ENCODE measurements around the gene EHD2.
"Not testable (repeated sequence)": the region's sequence is repeated elsewhere in the genome, so short reads cannot be mapped to it uniquely, and the experiment has no call there.

EHD2 gene

DNA sequence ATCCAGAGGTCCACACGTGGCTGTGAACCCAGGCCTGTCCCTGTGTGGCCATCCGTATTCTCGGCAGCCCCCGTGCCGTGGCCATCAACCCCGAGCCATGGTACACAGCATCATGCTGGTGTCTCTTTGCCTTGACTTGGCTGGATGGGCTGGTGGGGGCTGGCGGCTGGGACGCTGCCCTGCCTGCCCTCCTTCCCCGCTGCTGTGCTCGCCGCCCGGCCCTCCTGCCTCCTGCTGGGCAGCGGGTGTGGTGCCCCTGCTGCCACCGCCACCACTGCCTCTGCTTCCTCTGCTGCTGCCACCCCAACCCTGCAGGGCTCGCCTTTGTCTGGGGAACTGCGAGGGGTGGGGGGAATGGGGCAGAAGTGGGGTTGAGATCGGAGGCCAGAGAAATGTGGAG is 19.7 kb upstream of the EHD2 start:
- DNase-seq, result no peak

GRCh38 chr19:47693903-47694302 is 19.3 kb upstream of the EHD2 start:
- DNase-seq, result no peak

- no peak for DNase-seq
Measured at GRCh38 chr19:47694466-47695273, 18.6 kb upstream of the EHD2 start.

GRCh38 chr19:47695533-47696262 is 17.5 kb upstream of the EHD2 start:
- DNase-seq, result no peak

- DNase-seq, result no peak
Measured at GRCh38 chr19:47696635-47697034, 16.6 kb upstream of the EHD2 start.

- peak; percentile 66 for DNase-seq
Measured at GRCh38 chr19:47697863-47698609, 15.2 kb upstream of the EHD2 start.

DNA sequence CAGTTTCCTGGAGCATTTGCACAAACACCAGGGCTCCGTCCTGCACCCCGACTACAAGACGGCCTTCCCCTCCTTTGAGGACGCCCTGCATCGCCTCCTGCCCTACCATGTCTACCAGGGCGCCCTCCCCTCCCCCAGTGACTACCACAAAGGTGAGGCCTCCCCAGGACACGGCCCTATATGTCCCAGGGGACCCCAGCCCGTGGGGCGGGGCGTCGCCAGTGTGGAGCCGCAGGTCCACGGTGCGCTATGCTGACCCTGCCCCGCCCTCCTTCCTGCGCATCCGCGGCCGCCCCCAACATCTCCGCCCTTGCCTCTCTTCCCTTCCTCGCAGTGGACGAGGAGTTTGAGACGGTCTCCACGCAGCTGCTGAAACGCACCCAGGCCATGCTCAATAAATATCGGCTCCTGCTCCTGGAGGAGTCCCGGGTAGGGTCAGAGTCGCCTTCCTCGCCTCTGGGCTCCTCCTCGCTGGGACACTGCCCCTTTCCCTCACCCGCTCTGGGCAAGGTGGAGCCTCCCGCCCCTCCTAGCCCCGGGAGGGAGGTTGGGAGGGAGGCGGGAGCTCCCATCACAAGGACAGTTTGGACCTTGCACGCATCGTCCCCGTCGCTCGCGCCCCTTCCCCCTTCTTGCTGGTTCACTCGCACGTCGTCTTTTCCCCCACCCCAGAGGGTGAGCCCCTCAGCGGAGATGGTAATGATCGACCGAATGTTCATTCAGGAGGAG is 14.4 kb upstream of the EHD2 start:
- no peak for DNase-seq

DNA sequence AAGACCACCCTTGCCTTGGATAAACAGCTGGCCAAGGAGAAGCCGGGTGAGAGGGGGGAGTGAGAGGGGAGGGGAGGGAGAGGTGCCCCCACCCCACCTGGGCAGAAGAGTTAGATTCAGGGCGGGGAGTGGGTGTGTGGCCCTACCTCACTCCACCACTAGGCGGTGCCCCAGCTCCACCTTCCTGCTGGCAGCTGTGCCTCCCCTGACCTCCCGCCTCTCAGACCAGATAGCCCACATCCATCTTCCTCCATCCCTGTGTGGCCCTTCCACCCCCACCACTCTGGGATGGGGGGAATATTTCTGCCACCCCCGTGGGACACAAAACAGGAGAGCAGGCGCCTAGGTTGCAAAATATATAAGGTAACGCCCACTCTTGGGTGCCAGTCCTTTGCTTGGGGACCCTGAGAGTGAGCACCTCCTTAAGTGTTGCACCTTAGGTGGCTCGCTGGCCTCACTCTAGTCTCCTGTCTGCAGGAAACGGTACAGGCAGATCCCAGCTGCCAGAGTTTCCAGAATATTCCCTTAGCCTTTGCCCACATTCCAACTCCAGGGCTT is 13.8 kb upstream of the EHD2 start:
- peak; percentile 65 for DNase-seq

- no peak for DNase-seq
Measured at GRCh38 chr19:47700934-47701716, 12.1 kb upstream of the EHD2 start.

- no peak for DNase-seq
Measured at GRCh38 chr19:47701717-47702552, 11.3 kb upstream of the EHD2 start.

DNA sequence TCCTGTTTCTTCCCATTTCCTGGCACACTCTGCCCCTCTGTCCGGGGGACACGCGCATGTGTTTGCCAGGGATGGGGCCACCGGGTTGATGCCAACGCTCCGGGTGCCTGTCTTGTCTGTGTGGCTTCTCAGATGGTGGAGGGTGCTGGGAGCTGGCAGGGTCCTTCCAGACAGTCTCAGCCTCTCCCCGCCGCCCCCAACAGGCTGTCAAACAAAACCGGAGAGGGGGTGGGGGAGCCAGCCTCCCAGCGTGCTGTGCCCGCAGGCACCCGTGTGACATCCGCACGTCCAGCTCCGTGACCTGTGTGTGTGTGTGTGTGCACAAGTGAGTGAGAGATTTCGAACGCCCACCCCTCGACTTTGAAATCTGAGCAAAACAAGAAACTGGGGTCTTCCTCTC is 10.6 kb upstream of the EHD2 start:
- DNase-seq, result no peak

DNA sequence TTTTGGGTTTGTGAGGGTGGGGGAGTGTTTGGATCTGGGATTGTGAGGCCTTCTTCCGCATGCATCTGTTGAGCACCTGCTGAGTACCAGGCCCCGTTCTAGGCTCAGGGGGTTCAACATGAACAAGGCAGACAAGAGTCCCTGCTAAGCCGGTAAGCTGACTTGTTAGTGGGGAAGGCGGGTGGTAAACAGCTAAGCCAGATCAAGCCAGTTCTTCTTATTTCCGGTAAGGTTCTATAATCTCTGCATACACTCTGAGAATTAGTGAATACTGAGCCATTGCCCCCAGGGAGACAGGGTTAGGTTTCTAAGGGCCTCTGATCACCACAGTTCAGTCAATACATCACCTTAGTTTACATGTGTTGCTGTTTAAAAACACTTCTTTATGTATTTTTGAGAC is 9.9 kb upstream of the EHD2 start:
- no peak for DNase-seq

GRCh38 chr19:47704024-47704423 is 9.2 kb upstream of the EHD2 start:
- DNase-seq, result no peak

GRCh38 chr19:47704656-47705055 is 8.6 kb upstream of the EHD2 start:
- no peak for DNase-seq

DNA sequence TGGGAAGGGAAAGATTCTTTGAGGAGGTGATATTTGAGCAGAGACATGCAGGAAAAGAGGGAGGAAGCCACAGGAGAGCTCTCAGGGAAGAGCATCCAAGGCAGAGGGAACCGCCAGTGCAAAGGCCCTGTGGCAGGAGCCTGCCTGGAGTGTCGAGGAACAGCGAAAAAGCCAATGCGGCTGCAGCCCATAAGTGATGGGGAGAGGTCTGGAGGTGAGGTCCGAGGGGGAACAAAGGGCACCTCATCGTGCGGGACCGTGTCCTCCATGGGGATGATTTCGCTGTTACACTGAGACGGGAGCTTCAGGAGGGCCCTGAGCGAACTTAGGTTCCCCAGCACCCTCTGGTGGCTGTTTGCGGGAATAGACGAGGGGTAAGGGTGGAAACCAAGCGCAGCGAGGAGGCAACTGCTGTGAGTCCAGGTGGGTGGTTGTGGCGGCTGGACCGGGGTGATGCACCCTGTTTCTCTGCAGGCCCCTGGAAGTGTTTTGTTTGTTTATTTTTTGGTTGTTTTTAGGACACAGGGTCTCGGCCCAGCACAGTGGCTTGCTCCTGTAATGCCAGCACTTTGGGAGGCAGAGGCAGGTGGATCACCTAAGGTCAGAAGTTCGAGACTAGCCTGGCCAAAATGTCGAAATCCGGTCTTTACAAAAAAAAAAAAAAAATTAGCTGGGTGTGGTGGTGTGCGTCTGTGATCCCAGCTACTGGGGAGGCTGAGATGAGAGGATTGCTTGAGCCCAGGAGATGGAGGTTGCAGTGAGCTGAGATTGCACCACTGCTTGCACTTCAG is 5.9 kb upstream of the EHD2 start:
- DNase-seq, result peak; percentile 71

- no peak for DNase-seq
Measured at GRCh38 chr19:47711652-47712242, 1.5 kb upstream of the EHD2 start.

DNA sequence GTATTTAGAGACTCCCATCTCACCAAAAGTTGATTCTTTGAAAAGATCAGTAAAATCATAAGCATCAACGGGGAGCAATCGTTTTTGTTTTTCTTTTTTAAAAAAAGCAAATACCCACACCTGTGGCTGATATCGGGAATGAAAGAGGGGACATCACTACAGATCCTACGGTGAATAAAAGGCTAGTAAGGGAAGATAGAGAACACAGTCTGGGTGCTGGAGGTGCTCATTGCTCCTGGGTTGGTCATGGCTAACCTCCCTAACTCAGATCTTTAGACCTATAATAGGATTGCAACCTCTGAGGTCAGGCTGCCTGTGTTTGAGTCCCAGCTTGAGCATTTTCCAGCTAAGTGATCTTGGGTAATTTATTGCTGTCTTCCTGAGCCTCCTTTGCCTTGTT is 1.1 kb downstream of the EHD2 start:
- no peak for DNase-seq

GRCh38 chr19:47714855-47715254 is 1.6 kb downstream of the EHD2 start:
- DNase-seq, result not testable (repeated sequence)

DNA sequence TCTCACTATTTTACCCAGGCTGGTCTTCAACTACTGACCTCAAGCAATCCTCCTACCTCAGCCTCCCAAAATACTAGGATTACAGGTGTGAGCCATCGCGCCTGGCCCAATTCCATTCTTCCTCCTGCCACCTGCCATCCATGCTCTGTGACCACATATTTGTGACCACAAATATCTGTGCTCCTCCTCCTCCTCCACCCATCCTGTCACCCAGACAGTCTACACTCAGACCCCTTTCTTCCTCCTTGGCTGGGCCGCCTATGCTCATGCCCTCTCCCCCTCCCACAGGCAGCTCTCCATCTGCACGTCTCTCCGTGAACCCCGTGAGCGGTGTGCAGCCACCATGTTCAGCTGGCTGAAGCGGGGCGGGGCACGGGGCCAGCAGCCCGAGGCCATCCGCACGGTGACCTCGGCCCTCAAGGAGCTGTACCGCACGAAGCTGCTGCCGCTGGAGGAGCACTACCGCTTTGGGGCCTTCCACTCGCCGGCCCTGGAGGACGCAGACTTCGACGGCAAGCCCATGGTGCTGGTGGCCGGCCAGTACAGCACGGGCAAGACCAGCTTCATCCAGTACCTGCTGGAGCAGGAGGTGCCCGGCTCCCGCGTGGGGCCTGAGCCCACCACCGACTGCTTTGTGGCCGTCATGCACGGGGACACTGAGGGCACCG is 3.2 kb downstream of the EHD2 start:
- no peak for DNase-seq

All from activated T-cell treated with anti-CD3 and anti-CD28 coated beads, Interleukin-2, amount 50 U/mL, for 1 hour (primary cell).